ENCODE measurements around the gene ASF1B. TPM values are rescaled to one million over a fixed set of nuclear protein-coding genes. Genes with fewer than 3 reads are reported as not detected.
"Not testable (repeated sequence)": the region's sequence is repeated elsewhere in the genome, so short reads cannot be mapped to it uniquely, and the experiment has no call there.

Gene ASF1B
- total RNA-seq, 1 donor from 2014 or later, result 0.70 TPM

- intact Hi-C loops (cut with DNase I), result no loop called here
- no peak for DNase-seq (ENCODE audit: low spot score)
These were observed 24.9 kb upstream of the ASF1B start for GRCh38 chr19:14161305-14161704.

DNA sequence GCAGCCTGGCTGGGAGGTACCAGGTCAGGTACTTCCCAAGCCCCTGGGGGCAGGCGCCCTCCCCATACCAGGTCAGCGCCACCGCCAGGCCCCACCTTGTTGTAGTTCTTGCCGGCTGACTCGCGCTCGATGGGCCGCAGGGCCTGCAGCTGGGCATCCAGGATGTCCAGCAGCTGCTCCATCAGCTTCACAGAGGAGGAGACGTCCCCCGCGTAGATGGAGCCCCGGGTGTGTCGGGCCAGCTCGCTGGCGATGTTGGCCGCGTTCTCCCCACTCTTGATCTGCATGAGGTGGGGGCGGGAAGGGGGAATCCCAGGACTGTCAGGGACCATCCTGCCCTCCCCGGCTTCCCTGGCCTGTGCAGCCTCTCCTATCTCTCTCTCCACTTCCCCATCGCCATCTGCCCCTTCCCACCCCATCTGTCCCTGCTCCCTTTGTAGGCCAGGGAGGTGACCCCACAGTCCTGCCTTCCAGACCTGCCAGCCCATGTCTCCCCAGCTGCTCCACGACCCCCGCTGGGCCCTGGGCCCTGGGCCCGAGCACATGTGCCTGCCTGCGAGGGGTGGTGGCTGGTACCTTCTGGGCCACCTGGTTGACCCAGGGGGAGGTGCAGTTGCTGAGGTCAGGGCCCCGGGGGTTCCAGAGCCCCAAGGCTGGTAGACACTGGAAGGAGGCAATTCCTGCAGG is 23.8 kb upstream of the ASF1B start:
- no peak for DNase-seq (ENCODE audit: low spot score)
- intact Hi-C loops (cut with DNase I), result no loop called here

GRCh38 chr19:14159059-14159458 is 22.7 kb upstream of the ASF1B start:
- intact Hi-C loops (cut with DNase I), result no loop called here
- no peak for DNase-seq (ENCODE audit: low spot score)

GRCh38 chr19:14158276-14159023 is 22.1 kb upstream of the ASF1B start:
- intact Hi-C loops (cut with DNase I), result no loop called here
- DNase-seq (ENCODE audit: low spot score), result no peak

GRCh38 chr19:14156971-14157717 is 20.8 kb upstream of the ASF1B start:
- intact Hi-C loops (cut with DNase I), result no loop called here
- DNase-seq (ENCODE audit: low spot score), result no peak

DNA sequence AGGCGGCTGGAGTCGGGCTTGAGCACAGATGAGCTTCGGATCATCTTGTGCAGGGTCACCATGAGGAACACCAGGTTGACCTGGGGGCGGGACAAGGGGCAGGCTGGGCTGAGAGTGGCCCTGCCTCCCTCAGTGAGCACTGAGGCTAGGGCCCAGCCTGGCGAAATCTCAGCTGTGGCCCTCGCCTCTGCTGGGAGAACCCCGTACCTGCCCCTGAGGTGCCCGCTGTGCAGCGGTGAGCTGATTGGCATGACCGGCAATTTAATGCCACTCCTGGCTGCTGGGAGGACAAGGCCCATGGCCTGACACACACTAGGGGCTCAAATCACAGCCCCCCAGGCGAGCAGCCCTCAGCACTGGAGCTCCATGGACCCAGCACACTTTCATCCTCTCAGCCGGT is 19.7 kb upstream of the ASF1B start:
- DNase-seq (ENCODE audit: low spot score), result no peak
- intact Hi-C loops (cut with DNase I), result no loop called here

DNA sequence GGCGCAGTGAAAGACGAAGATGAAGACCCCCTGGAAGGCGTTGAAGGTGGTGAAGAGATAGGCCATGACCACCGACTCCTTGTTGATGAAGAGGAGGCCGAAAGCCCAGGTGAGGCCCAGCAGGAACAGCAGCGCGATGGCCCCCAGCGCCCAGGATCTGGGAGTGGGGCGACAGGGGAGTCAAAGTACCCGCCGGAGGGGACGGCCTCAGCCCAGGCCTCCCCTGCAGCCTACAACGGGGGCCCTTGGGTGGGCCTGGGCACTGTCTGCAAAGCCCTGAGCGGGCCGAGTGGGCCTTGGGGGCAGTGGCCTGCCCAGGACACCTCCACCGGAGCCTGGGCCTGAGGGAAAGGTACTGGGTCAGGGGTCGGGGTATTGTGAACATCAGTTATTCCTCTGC is 19.0 kb upstream of the ASF1B start:
- intact Hi-C loops (cut with DNase I), result no loop called here
- no peak for DNase-seq (ENCODE audit: low spot score)

GRCh38 chr19:14152713-14153112 is 16.3 kb upstream of the ASF1B start:
- intact Hi-C loops (cut with DNase I), result no loop called here
- DNase-seq (ENCODE audit: low spot score), result no peak

DNA sequence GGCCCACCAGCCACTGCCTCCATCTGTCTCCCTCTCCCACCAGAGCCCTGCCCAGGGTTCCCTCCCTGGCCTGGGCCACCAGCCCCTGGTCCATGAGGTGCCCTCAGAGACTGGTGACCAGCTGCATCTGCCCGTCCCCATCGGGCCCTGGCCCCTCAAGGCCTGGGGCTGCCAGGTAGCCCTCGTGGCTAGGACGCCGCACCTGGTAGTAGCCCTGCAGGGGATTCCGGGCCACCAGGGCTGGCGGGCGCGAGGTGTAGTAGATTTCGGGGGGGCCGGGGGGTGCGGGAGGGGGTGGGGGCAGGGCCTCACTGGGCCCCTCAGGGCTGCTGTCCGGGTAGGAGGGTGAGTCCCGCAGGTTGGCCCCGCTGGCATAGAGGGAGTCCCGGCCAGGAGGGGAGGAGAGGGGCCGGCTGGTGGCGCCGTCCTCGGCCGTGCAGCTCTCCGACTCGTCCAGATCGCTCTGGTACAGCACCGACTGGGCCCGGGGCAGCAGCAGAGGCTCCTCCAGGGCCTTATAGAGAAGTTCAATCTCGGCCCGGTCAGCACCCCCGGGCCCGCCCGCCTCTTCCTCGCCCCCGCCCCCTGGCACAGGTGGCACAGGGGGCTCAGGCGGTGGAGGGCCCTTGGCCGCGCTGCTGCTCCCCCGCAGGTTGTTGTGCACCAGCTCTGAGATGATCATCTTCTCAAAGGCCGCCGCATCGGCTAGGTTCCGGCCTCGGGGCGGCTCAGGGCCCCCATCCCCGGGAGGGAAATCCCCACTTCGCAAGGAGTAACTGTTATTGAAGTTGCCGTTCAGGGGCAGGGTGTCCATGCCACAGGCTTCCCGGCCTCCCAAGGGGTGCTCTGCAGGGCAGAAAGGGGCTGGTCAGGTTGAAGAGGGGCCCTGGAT is 14.6 kb upstream of the ASF1B start:
- DNase-seq (ENCODE audit: low spot score), result no peak
- intact Hi-C loops (cut with DNase I), result no loop called here

DNA sequence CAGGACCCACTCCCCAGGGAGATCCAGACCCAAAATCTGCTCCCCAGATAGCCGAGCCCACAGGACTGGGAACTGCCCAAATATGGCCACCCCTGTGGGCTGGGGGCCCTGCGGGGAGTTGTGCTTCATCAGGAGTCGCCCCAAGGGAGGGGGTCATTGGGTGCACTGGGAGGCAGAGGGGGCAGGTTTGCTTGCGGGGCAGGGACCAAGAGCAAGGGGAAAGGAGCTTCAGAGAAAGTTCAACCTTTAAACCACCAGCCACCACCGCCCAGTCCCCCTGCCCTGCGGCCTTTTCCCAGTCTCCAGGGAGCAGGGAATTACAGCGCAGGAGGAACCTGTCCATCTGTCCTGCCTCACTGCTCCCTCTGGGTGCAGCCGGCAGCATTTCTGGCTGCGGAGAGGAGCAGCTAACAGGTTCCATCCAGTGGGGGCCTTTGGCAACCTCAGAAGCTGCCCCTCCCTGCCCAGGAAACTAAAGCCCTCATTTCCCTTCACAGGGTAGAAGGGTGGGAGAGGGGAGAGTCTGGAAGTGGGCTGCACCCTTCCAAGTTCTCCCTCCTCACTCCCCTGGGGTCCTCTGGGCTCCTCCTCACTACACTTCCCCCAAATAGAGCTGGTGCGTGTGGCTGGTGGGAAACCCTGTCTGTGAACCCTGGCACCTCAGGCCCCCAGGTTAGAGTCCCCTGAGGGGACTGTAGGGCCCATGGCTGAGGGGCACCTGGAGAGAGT is 13.8 kb upstream of the ASF1B start:
- intact Hi-C loops (cut with DNase I), result no loop called here
- DNase-seq (ENCODE audit: low spot score), result no peak

- intact Hi-C loops (cut with DNase I), result loop anchor here (5.0 to 10.0 kb wide), 4 partner anchors 48 to 325 kb away; partner anchors contain the start of gene PTGER1
- DNase-seq (ENCODE audit: low spot score), result peak; percentile 83
These were observed 13.2 kb upstream of the ASF1B start for GRCh38 chr19:14149509-14149994.

- no peak for DNase-seq (ENCODE audit: low spot score)
- intact Hi-C loops (cut with DNase I), result loop anchor here (5.0 to 10.0 kb wide), 4 partner anchors 48 to 326 kb away; partner anchors contain the start of gene PTGER1
These were observed 12.5 kb upstream of the ASF1B start for GRCh38 chr19:14148751-14149410.

DNA sequence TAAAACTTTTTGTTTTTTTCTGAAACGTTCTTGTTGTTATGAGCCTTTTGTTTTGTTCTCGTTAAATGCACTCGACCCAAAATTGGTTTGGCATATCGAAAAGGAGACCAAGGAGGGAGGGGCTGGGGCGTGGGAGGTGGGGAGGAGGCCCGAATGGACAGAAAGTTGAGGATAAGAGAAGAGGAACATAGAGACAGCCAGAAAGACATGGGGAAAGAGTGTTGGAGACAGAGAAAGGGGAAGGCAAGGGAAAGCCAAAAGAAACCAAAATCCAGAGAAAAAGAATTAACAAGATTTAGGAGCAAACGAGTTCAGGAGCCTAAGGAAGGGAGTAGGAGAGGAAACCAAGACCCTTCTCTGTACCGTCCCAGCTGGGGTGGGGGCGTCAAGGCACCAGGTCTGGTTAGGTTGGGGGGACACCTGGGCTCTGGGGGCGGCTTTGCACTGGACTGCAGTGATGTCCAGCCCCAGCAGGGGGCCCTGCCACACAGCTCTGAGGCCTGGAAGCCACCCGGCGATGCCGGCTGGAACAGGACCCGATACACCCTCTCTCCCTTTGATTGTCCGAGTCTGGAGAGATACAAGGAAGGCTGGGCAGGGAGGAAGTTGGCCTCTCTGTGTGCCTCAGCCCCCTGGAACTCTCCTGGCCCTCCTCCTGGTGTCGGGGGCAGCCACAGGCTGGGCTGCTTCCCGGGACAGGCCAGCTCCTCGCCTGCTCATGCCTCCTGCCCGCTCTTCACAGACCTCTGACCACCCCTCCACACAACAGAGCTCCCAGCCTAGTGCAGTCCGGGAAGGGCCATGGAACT is 11.6 kb upstream of the ASF1B start:
- intact Hi-C loops (cut with DNase I), result loop anchor here (5.0 to 10.0 kb wide), 4 partner anchors 49 to 327 kb away; partner anchors contain the start of gene PTGER1
- DNase-seq (ENCODE audit: low spot score), result peak; percentile 89

DNA sequence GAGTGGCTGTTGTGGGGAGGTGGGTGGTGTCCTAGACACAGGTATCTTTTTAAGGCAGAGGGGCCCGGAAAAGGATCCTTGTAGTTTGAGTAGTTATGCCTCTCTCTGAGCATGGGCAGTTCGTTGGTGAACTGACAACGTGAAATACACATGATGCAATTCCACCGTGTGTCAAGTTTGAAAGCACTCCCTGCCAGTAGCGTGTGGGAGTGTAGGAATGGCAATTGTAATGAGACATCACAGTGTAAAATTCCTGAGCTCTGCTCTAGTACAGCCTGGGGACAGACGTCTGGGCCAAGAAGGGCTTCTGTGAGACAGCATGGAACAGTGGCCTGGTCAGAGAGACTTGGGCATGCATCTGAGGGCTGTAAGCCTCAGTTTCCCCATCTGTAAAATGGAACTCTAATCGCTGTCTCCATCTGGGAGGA is 10.4 kb upstream of the ASF1B start:
- no peak for DNase-seq (ENCODE audit: low spot score)
- intact Hi-C loops (cut with DNase I), result loop anchor here (5.0 to 10.0 kb wide), 4 partner anchors 50 to 328 kb away; partner anchors contain the start of gene PTGER1

- intact Hi-C loops (cut with DNase I), result loop anchor here (5.0 to 10.0 kb wide), 4 partner anchors 51 to 329 kb away; partner anchors contain the start of gene PTGER1
- not testable (repeated sequence) for DNase-seq (ENCODE audit: low spot score)
These were observed 9.8 kb upstream of the ASF1B start for GRCh38 chr19:14146169-14146568.

DNA sequence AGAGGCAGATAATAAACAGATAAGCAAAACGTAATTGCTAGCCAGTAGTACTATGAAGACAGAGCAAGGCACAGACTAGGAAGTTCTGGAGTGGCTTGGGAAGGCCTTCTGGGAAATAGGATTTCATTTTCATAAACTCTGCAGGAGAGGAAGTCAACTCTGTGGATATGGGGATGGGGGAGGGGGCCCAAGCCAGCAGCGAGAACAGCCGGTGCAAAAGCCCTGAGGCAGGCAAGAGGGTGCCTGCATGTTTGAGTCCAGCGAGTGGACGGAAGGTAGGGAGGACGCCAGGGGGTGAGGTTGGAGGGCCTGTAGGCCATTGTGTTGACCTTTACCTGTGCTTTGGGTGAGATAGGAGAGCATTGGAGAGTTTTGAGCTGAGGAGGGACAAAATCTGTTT is 9.0 kb upstream of the ASF1B start:
- intact Hi-C loops (cut with DNase I), result loop anchor here (5.0 to 10.0 kb wide), 4 partner anchors 52 to 329 kb away; partner anchors contain the start of gene PTGER1
- DNase-seq (ENCODE audit: low spot score), result no peak

Measured in cardiac septum (tissue), 1 donor.